ENCODE data around the gene TBX1.

DNA sequence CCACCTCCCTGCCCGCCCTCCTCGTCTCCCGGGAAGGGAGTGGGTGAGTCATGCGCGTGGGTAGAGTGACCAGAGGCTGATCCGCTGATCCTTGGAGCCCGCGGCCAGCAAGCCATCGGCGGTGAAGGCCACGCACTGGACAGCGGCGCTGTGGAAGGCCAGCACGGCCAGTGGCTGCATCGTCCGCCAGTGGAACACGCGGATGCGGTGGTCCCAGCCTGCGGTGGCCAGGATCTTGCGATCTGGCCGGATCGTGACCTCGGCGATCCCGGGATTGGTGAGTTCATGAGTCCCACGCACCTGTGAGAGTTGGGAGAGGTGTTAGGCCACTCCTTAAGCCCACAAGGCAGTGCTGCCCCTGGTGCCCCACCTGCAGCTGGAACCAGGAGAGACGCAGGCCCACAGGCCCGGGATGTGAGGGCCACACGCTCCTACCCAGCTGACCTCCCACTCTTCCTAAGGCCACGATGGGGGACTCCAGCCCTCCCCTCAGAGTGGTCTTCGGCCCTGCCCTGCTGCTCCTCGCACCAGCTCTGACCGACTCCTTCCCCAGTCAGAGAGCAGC, 28.2 kb downstream of the TBX1 start:
- TF ChIP-seq CTCF (IDR thresholded peaks at IDR 0.05; ENCODE audit: low read depth, low read length, poor library complexity, severe bottlenecking) (no peak), EZH2phosphoT487 (IDR thresholded peaks at IDR 0.05; ENCODE audit: borderline replicate concordance, low read length) (no peak)

Data from DOHH2 (cell line).